WERI-Rb-1 (cell line): Measurements from ENCODE around the gene CLOCK.

ENCODE experiments used
- DNase-seq: peaks from one replicate; pipeline ENCODE4 v3.0.0-alpha.2; 2020
- H3K27ac ChIP-seq: fragments of 250-450 bp; sonication (Bioruptor Pico); 2 replicates; pipeline ENCODE4 v1.5.1; 2020; ENCODE audit warnings: mild to moderate bottlenecking, moderate library complexity
- H3K27me3 ChIP-seq: fragments of 250-450 bp; sonication (Bioruptor Pico); 2 replicates; pipeline ENCODE4 v1.5.1; 2021; ENCODE audit warnings: mild to moderate bottlenecking, low read depth, moderate library complexity; ENCODE audit not compliant: insufficient read depth, severe bottlenecking
- H3K36me3 ChIP-seq: fragments of 250-450 bp; sonication (Bioruptor Pico); 2 replicates; pipeline ENCODE4 v1.5.1; 2020; ENCODE audit warnings: mild to moderate bottlenecking, moderate library complexity
- H3K4me3 ChIP-seq: 2 replicates; pipeline ENCODE4 v1.5.1; 2011; ENCODE audit warnings: low read depth, mild to moderate bottlenecking, control low read depth, low read length
- H3K9me3 ChIP-seq: fragments of 250-450 bp; sonication (Bioruptor Pico); 2 replicates; pipeline ENCODE4 v1.5.1; 2021; ENCODE audit warnings: mild to moderate bottlenecking, moderate library complexity; ENCODE audit not compliant: severe bottlenecking
- TF ChIP-seq, protein P1 (sequence below): IDR thresholded peaks from 2 replicates; pipeline ENCODE4 v1.5.1; 2011; ENCODE audit warnings: low read depth, mild to moderate bottlenecking, control low read depth, inconsistent platforms, low read length

The CLOCK gene

DNA sequence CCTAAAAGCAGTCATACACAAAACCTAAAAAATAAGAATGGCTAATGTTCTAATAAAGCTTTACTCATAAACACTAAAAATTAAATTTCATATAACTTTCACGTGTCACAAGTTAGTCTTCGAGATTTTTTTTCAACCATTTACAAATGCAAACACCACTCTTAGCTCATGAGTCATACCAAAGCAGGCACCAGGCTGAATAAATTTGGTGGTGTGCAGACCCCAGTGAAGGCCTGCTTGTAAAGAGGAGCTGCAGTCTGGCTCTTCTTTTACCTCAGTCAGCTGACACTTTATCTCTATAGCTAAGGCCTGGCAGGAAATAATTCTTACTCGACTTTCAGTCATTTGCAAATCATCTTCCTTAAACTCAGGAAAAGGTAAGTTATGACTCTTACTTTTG, 37.4 kb downstream of the CLOCK start:
- no peak for DNase-seq
- TF ChIP-seq, protein P1, sequence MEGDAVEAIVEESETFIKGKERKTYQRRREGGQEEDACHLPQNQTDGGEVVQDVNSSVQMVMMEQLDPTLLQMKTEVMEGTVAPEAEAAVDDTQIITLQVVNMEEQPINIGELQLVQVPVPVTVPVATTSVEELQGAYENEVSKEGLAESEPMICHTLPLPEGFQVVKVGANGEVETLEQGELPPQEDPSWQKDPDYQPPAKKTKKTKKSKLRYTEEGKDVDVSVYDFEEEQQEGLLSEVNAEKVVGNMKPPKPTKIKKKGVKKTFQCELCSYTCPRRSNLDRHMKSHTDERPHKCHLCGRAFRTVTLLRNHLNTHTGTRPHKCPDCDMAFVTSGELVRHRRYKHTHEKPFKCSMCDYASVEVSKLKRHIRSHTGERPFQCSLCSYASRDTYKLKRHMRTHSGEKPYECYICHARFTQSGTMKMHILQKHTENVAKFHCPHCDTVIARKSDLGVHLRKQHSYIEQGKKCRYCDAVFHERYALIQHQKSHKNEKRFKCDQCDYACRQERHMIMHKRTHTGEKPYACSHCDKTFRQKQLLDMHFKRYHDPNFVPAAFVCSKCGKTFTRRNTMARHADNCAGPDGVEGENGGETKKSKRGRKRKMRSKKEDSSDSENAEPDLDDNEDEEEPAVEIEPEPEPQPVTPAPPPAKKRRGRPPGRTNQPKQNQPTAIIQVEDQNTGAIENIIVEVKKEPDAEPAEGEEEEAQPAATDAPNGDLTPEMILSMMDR: no peak
- peaks cover 4% of the 10 kb centered on the region for H3K36me3 ChIP-seq
- no peak overlapping the region for H3K4me3 ChIP-seq
- H3K27ac ChIP-seq: no peak overlapping the region
- H3K27me3 ChIP-seq: no peaks in the 10 kb centered on the region
- H3K9me3 ChIP-seq: no peaks in the 10 kb centered on the region

DNA sequence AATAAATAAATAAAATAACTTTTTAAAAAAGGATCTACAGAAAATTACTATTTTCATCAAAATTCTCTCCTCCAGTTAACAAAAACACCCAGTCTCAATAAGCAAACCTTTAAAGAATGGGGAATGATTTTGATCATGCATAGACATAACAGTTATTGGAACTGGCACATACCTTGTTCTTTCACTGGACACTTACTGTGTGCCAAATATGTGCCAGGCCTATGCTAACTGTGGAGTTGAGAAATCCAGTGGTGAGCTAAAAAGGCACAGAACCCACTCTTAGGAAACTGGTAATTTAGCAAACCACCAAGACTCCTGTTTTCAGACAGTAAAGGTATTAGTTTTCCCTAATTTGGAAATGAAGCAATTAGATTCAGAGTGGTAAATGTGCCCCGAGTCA, 39.1 kb downstream of the CLOCK start:
- Histone ChIP-seq H3K27me3 (no peaks in the 10 kb centered on the region), H3K36me3 (peaks cover 4% of the 10 kb centered on the region), H3K27ac (no peak overlapping the region), H3K9me3 (no peaks in the 10 kb centered on the region), H3K4me3 (no peak overlapping the region)
- no peak for DNase-seq
- TF ChIP-seq, protein P1: no peak

DNA sequence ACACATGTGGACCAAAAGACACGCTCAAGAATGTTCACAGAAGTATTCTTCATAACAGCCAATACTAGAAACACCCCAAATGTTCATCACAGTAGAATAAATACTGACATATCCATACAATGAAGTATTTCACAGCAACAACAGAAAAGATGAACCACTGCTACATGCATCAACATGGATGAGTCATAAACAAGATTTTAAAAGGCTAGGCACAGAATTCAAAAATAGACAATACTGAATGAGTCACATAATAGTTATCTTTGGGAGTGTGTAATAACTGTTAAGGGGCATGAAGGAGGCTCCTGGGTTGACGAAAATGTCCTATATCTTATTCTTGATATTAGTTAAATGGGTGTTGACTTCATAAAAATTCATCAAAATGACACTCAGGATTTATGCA, 43.5 kb downstream of the CLOCK start:
- Histone ChIP-seq H3K9me3 (no peaks in the 10 kb centered on the region), H3K27ac (no peak overlapping the region)
- no peak for DNase-seq

DNA sequence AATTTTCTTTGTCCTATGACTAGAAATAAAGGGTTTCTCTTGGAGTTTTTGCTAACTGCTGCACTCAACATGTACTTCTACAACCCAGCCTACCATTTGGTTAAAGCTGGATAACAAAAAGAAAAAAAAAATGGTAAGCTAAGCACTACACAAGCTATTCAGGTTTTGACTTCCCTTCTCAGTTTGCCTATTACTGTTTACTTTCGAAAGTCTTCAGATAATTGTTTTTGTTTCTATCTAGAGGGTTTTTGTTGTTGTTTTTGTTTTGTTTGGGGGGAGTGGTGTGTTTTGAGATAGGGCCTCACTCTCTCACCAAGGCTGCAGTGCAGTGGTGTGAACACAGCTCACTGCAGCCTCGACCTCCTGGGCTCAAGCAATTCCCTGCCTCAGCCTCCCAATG, 46.6 kb downstream of the CLOCK start:
- H3K9me3 ChIP-seq: no peaks in the 10 kb centered on the region
- no peaks in the 10 kb centered on the region; the same call in 1 of the 2 replicates for H3K36me3 ChIP-seq
- DNase-seq: no peak
- TF ChIP-seq, protein P1: no peak
- H3K4me3 ChIP-seq: no peak overlapping the region
- no peaks in the 10 kb centered on the region for H3K27me3 ChIP-seq
- H3K27ac ChIP-seq: no peak overlapping the region

More for the DNA sequence above, 43.5 kb downstream of the CLOCK start:
- Histone ChIP-seq H3K4me3 (no peak overlapping the region), H3K36me3 (no peaks in the 10 kb centered on the region; the same call in none of the 2 replicates), H3K27me3 (no peaks in the 10 kb centered on the region)
- TF ChIP-seq, protein P1: no peak

DNA sequence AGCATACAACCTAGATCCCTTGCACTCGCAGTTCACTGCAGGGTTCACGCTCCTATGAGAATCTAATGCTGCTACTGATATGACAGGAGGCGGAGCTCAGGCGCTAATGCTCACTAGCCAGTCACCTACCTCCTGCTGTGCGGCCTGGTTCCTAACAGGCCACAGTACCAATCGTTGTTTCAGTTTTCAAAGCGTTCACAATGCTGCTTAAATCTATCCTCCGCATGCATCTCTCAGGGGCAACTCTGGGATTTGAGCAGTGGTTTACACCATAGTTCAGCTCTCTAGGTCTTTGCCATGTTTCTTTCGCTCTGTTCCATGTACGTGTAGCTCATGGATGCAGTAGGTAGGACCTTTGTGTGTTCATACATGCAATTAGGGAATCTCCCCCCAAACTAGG, 47.2 kb downstream of the CLOCK start:
- TF ChIP-seq, protein P1: no peak
- no peaks in the 10 kb centered on the region for H3K9me3 ChIP-seq
- H3K27me3 ChIP-seq: no peaks in the 10 kb centered on the region
- H3K27ac ChIP-seq: no peak overlapping the region
- H3K36me3 ChIP-seq: no peaks in the 10 kb centered on the region; the same call in 1 of the 2 replicates
- H3K4me3 ChIP-seq: no peak overlapping the region
- no peak for DNase-seq

DNA sequence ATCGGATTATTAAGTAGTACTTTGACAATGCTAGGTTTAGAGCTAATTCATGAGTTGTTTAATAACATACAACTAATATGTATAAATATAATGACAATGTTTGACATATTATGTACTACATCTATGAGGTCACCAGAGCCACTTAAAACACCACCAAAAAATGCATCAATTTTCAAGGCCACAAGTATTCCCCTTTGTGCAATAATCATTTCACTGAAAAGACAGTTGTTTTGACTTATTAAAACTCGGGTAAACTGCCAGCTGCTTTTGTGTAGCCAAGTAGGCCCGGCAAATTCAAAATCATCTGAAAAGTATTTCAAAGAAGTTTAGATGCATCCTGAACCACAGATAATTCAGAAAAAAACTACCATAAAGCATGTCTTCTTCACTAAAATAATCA, 48.7 kb downstream of the CLOCK start:
- no peak for DNase-seq
- Histone ChIP-seq H3K4me3 (no peak overlapping the region), H3K27me3 (no peaks in the 10 kb centered on the region), H3K36me3 (no peaks in the 10 kb centered on the region; the same call in 1 of the 2 replicates), H3K27ac (no peak overlapping the region), H3K9me3 (no peaks in the 10 kb centered on the region)
- TF ChIP-seq, protein P1: no peak
